Upper lobe of right lung (tissue), 1 donor: Measurements from ENCODE around the gene DYRK2. TPM values are rescaled to one million over a fixed set of nuclear protein-coding genes. Genes with fewer than 3 reads are reported as not detected.
"Not testable (repeated sequence)": the region's sequence is repeated elsewhere in the genome, so short reads cannot be mapped to it uniquely, and the experiment has no call there.

ENCODE experiments used
- ATAC-seq: fragments of 200-7000 bp; cut with Tn5 transposase; one replicate; pipeline ENCODE4 v1.9.1; 2020; ENCODE audit warnings: mild to moderate bottlenecking, moderate library complexity
- DNase-seq: peaks from one replicate; pipeline ENCODE4 v3.0.0-alpha.2; 2020
- H3K27ac ChIP-seq: fragments of 200-600 bp; one replicate; pipeline ENCODE4 v1.8.0; 2022
- H3K27me3 ChIP-seq: fragments of 200-600 bp; one replicate; pipeline ENCODE4 v1.8.0; 2022; ENCODE audit warnings: mild to moderate bottlenecking
- H3K36me3 ChIP-seq: fragments of 200-600 bp; one replicate; pipeline ENCODE4 v1.8.0; 2022
- H3K4me1 ChIP-seq: fragments of 200-600 bp; one replicate; pipeline ENCODE4 v1.8.0; 2022
- H3K4me3 ChIP-seq: fragments of 200-600 bp; one replicate; pipeline ENCODE4 v1.8.0; 2022; ENCODE audit warnings: mild to moderate bottlenecking
- H3K9me3 ChIP-seq: fragments of 200-600 bp; one replicate; pipeline ENCODE4 v1.8.0; 2022
- intact Hi-C: fragments of 100-400 bp; cut with DNase I; formaldehyde crosslinking; loops from one replicate; pipeline ENCODE4 v1.11.0; 2022
- total RNA-seq: library from RNA; stranded (reverse); fragmentation: NEBNext Ultra II Directional; extraction: Animal tissue kit (Norgen Biotek cat#: 25700); gene quantifications from one replicate; pipeline ENCODE4 v1.2.1, GENCODE V29; 2021
- TF ChIP-seq, protein P1 (sequence below): fragments of 200-600 bp; IDR thresholded peaks from one replicate; pipeline ENCODE4 v1.8.0; 2022; ENCODE audit warnings: antibody characterized with exemption
- donor health status: DM: no; HTN: yes; CAD: no; lungs with severe emphysema.

DYRK2 gene
- total RNA-seq, 1 donor from 2014 or later: 15.5 TPM

DNA sequence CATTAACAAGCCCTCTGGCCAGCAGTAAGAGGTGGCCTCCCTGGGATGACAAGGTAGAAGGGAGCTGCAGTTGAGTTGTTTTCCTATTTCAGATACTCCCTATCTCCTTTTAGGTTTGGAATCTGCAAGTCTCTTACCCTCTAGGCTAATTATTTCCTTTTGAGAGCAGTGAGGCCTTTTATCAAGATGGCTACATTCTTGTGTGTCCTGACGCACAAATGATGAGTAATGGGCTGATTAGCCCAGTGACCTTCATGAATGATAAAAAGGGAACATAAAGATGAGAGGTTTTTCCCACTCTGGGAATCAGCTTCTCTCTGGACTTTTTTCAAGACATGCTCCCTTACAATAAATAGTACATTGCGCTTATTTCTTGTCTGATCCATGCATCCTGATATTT is 22.9 kb downstream of the DYRK2 start:
- Histone ChIP-seq H3K27ac (no peak overlapping the region), H3K4me1 (peaks cover 7% of the 10 kb centered on the region), H3K9me3 (no peaks in the 10 kb centered on the region), H3K27me3 (no peaks in the 10 kb centered on the region), H3K4me3 (no peak overlapping the region), H3K36me3 (no peaks in the 10 kb centered on the region)
- DNase-seq (no peak), ATAC-seq (no peak)
- intact Hi-C loops: no loop called here
- TF ChIP-seq, protein P1, sequence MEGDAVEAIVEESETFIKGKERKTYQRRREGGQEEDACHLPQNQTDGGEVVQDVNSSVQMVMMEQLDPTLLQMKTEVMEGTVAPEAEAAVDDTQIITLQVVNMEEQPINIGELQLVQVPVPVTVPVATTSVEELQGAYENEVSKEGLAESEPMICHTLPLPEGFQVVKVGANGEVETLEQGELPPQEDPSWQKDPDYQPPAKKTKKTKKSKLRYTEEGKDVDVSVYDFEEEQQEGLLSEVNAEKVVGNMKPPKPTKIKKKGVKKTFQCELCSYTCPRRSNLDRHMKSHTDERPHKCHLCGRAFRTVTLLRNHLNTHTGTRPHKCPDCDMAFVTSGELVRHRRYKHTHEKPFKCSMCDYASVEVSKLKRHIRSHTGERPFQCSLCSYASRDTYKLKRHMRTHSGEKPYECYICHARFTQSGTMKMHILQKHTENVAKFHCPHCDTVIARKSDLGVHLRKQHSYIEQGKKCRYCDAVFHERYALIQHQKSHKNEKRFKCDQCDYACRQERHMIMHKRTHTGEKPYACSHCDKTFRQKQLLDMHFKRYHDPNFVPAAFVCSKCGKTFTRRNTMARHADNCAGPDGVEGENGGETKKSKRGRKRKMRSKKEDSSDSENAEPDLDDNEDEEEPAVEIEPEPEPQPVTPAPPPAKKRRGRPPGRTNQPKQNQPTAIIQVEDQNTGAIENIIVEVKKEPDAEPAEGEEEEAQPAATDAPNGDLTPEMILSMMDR: no peak

- ATAC-seq (no peak), DNase-seq (no peak)
- H3K4me1 ChIP-seq: peaks cover 7% of the 10 kb centered on the region
- H3K4me3 ChIP-seq: no peak overlapping the region
- H3K9me3 ChIP-seq: no peaks in the 10 kb centered on the region
- intact Hi-C loops: no loop called here
- TF ChIP-seq, protein P1: no peak
- H3K27me3 ChIP-seq: no peaks in the 10 kb centered on the region
- no peak overlapping the region for H3K27ac ChIP-seq
- H3K36me3 ChIP-seq: no peaks in the 10 kb centered on the region
Observed at GRCh38 chr12:67671892-67672291, 23.3 kb downstream of the DYRK2 start.

GRCh38 chr12:67672507-67672906 is 24.0 kb downstream of the DYRK2 start:
- H3K4me1 ChIP-seq, H3K9me3 ChIP-seq, DNase-seq, intact Hi-C loops, ATAC-seq, H3K27ac ChIP-seq, H3K36me3 ChIP-seq, H3K27me3 ChIP-seq, H3K4me3 ChIP-seq: not testable (repeated sequence)

DNA sequence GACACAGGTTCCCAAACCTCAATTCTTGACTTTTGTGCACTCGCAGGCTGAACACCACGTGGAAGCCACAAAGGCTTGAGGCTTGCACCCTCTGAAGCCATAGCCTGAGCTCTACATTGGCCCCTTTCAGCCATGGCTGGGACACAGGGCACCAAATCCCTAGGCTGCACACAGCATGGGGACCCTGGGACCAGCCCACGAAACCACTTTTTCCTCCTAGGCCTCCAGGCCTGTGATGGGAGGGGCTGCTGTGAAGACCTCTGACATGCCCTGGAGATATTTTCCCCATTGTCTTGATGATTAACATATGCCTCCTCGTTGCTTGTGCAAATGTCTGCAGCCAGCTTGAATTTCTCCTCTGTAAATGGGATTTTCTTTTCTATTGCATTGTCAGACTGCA is 25.0 kb downstream of the DYRK2 start:
- H3K4me3 ChIP-seq, DNase-seq, ATAC-seq, H3K9me3 ChIP-seq, H3K36me3 ChIP-seq, intact Hi-C loops, H3K27ac ChIP-seq, H3K27me3 ChIP-seq, H3K4me1 ChIP-seq: not testable (repeated sequence)

GRCh38 chr12:67674417-67674816 is 25.9 kb downstream of the DYRK2 start:
- intact Hi-C loops: no loop called here
- DNase-seq: no peak
- Histone ChIP-seq H3K27ac (no peak overlapping the region), H3K9me3 (no peaks in the 10 kb centered on the region), H3K36me3 (no peaks in the 10 kb centered on the region), H3K27me3 (no peaks in the 10 kb centered on the region), H3K4me3 (no peak overlapping the region), H3K4me1 (no peaks in the 10 kb centered on the region)
- ATAC-seq: no peak
- TF ChIP-seq, protein P1: no peak

GRCh38 chr12:67676624-67677023 is 28.1 kb downstream of the DYRK2 start:
- intact Hi-C loops: no loop called here
- H3K27ac ChIP-seq: no peak overlapping the region
- ATAC-seq: no peak
- H3K4me3 ChIP-seq: no peak overlapping the region
- no peaks in the 10 kb centered on the region for H3K36me3 ChIP-seq
- TF ChIP-seq, protein P1: no peak
- H3K4me1 ChIP-seq: no peaks in the 10 kb centered on the region
- H3K9me3 ChIP-seq: no peaks in the 10 kb centered on the region
- H3K27me3 ChIP-seq: no peaks in the 10 kb centered on the region
- no peak for DNase-seq

GRCh38 chr12:67677166-67677565 is 28.6 kb downstream of the DYRK2 start:
- Histone ChIP-seq H3K27ac (no peak overlapping the region), H3K27me3 (no peaks in the 10 kb centered on the region), H3K4me1 (no peaks in the 10 kb centered on the region), H3K9me3 (no peaks in the 10 kb centered on the region), H3K36me3 (no peaks in the 10 kb centered on the region), H3K4me3 (no peak overlapping the region)
- no peak for ATAC-seq
- intact Hi-C loops: no loop called here
- no peak for DNase-seq
- TF ChIP-seq, protein P1: no peak
